PC-9 (cell line): Measurements from ENCODE around the gene FKBP1A. TPM values are rescaled to one million over a fixed set of nuclear protein-coding genes. Genes with fewer than 3 reads are reported as not detected.

Experiments
- BruUV-seq: library from RNA; stranded (reverse); fragments of 400-500 nt; replicated peaks from 2 replicates; lab custom pipeline; 2021; lab: Mats Ljungman, UMichigan
- CTCF ChIA-PET: fragments of 300-600 bp; sonication (Branson Sonifier 250); formaldehyde crosslinking; loops from one replicate; lab custom pipeline; 2022; ENCODE audit warnings: antibody characterized with exemption; lab: Charles Lee
- POLR2A ChIA-PET: fragments of 300-600 bp; sonication (Branson Sonifier 250); formaldehyde crosslinking; loops from one replicate; lab custom pipeline; 2022; ENCODE audit warnings: antibody characterized with exemption; ENCODE audit not compliant: unreplicated experiment; lab: Charles Lee
- DNase-seq, 2 experiments: peaks; one replicate each; pipeline versions ENCODE4 v3.0.0 to v3.0.0-alpha.2; 2015 to 2022; ENCODE audit warnings: mixed read lengths in 1 of 2
- H2AFZ ChIP-seq: fragments of 200-600 bp; sonication (generic); 2 replicates; pipeline ENCODE4 v1.8.1; 2017; ENCODE audit warnings: antibody characterized with exemption
- H3F3A ChIP-seq: fragments of 200-600 bp; sonication (generic); 2 replicates; pipeline ENCODE4 v1.8.1; 2017; ENCODE audit warnings: antibody characterized with exemption, mild to moderate bottlenecking, low read depth; ENCODE audit not compliant: insufficient read depth
- H3K27ac ChIP-seq: fragments of 200-600 bp; sonication (generic); 2 replicates; pipeline ENCODE4 v1.6.1; 2016; ENCODE audit warnings: mixed run types
- H3K27me3 ChIP-seq: fragments of 200-600 bp; sonication (generic); 2 replicates; pipeline ENCODE4 v1.6.1; 2016; ENCODE audit warnings: low read depth, mixed run types; ENCODE audit not compliant: insufficient read depth
- H3K36me3 ChIP-seq: fragments of 200-600 bp; sonication (generic); 2 replicates; pipeline ENCODE4 v1.6.1; 2016; ENCODE audit warnings: low read depth, mixed run types
- H3K4me1 ChIP-seq: fragments of 200-600 bp; sonication (generic); replicated peaks from 2 replicates; pipeline ENCODE4 v1.6.1; 2016; ENCODE audit warnings: mixed run types; ENCODE audit not compliant: insufficient read depth
- H3K4me2 ChIP-seq: fragments of 200-600 bp; sonication (generic); 2 replicates; pipeline ENCODE4 v1.6.1; 2017; ENCODE audit warnings: mixed run types
- H3K4me3 ChIP-seq: fragments of 200-600 bp; sonication (generic); 2 replicates; pipeline ENCODE4 v1.6.1; 2016; ENCODE audit warnings: mixed run types
- H3K79me2 ChIP-seq: fragments of 200-600 bp; sonication (generic); 2 replicates; pipeline ENCODE4 v1.6.1; 2017; ENCODE audit warnings: low read depth, mixed run types
- H3K9me2 ChIP-seq: fragments of 200-600 bp; sonication (generic); 2 replicates; pipeline ENCODE4 v1.8.1; 2017; ENCODE audit warnings: mild to moderate bottlenecking; ENCODE audit not compliant: insufficient read depth
- H3K9me3 ChIP-seq: fragments of 200-600 bp; sonication (generic); 2 replicates; pipeline ENCODE4 v1.8.1; 2016; ENCODE audit warnings: low read depth; ENCODE audit not compliant: insufficient read depth
- H4K20me1 ChIP-seq: fragments of 200-600 bp; sonication (generic); 2 replicates; pipeline ENCODE4 v1.8.1; 2017; ENCODE audit not compliant: insufficient read depth
- CTCF ChIP-seq: fragments of 200-600 bp; sonication (generic); conservative IDR thresholded peaks from 2 replicates; pipeline ENCODE4 v1.6.1; 2017; ENCODE audit warnings: mixed run types, antibody characterized with exemption, mild to moderate bottlenecking, moderate library complexity
- EZH2 ChIP-seq: fragments of 200-600 bp; sonication (generic); IDR thresholded peaks from 2 replicates; pipeline ENCODE4 v1.8.0; 2017; ENCODE audit warnings: antibody characterized with exemption, low read depth
- intact Hi-C: fragments of 100-400 bp; cut with micrococcal nuclease; formaldehyde crosslinking; loops from one replicate; pipeline ENCODE4 v1.10.0; 2022; ENCODE audit not compliant: unreplicated experiment
- total RNA-seq: library from RNA; stranded (reverse); gene quantifications from 2 replicates; pipeline ENCODE4 v1.2.3, GENCODE V29; 2021

FKBP1A gene
- total RNA-seq, 1 experiment from 2014 or later = 320 TPM

- intact Hi-C loops = no loop called here
- no peak for TF ChIP-seq EZH2
- no peak for TF ChIP-seq CTCF
- H3K4me3 ChIP-seq = no peak overlapping the region
- H3K27me3 ChIP-seq = no peaks in the 10 kb centered on the region
- no peak overlapping the region for H2AFZ ChIP-seq
- CTCF ChIA-PET = no interaction called here
- BruUV-seq = no TSS peak
- H3K9me2 ChIP-seq = no peaks in the 10 kb centered on the region
- H3F3A ChIP-seq = peaks cover 8% of the 10 kb centered on the region; the same call in 1 of the 2 replicates
- no peaks in the 10 kb centered on the region for H3K9me3 ChIP-seq
- peaks cover 29% of the 10 kb centered on the region for H3K4me1 ChIP-seq
- peaks cover 100% of the 10 kb centered on the region for H3K79me2 ChIP-seq
- H3K4me2 ChIP-seq = no peak overlapping the region
- POLR2A ChIA-PET = no interaction called here
- no peak overlapping the region for H3K27ac ChIP-seq
- peaks cover 87% of the 10 kb centered on the region for H4K20me1 ChIP-seq
- no peak for DNase-seq
- peaks cover 10% of the 10 kb centered on the region; the same call in 1 of the 2 replicates for H3K36me3 ChIP-seq
These were observed 6.5 kb downstream of the FKBP1A start for GRCh38 chr20:1386323-1386722.

- CTCF ChIA-PET = no interaction called here
- H3K4me2 ChIP-seq = no peak overlapping the region
- H2AFZ ChIP-seq = no peak overlapping the region
- TF ChIP-seq CTCF = no peak
- no peak for TF ChIP-seq EZH2
- H4K20me1 ChIP-seq = peaks cover 89% of the 10 kb centered on the region
- H3K36me3 ChIP-seq = 0 out of 2 replicates have a peak, but pooled peaks cover 7% of the 10 kb centered on the region
- no TSS peak for BruUV-seq
- peaks cover 19% of the 10 kb centered on the region for H3K4me1 ChIP-seq
- no peaks in the 10 kb centered on the region for H3K9me2 ChIP-seq
- H3K4me3 ChIP-seq = no peak overlapping the region
- POLR2A ChIA-PET = interaction anchor here (0.5 to 0.6 kb wide), 2 partner anchors 15 to 405 kb away, joined by 4 to 6 read pairs; no protein-coding TSS in a partner anchor
- peaks cover 14% of the 10 kb centered on the region; the same call in 1 of the 2 replicates for H3F3A ChIP-seq
- no peak for DNase-seq
- H3K9me3 ChIP-seq = no peaks in the 10 kb centered on the region
- no peak overlapping the region for H3K27ac ChIP-seq
- intact Hi-C loops = no loop called here
- H3K79me2 ChIP-seq = peaks cover 100% of the 10 kb centered on the region
- no peaks in the 10 kb centered on the region for H3K27me3 ChIP-seq
These were observed 9.0 kb downstream of the FKBP1A start for GRCh38 chr20:1383623-1384404.

- peaks cover 24% of the 10 kb centered on the region for H3K4me1 ChIP-seq
- no peak for DNase-seq
- H3K27ac ChIP-seq = no peak overlapping the region
- CTCF ChIA-PET = no interaction called here
- 0 out of 2 replicates have a peak, but pooled peaks cover 7% of the 10 kb centered on the region for H3K36me3 ChIP-seq
- H3K9me2 ChIP-seq = no peaks in the 10 kb centered on the region
- POLR2A ChIA-PET = no interaction called here
- H3K27me3 ChIP-seq = no peaks in the 10 kb centered on the region
- peaks cover 100% of the 10 kb centered on the region for H3K79me2 ChIP-seq
- H3K9me3 ChIP-seq = no peaks in the 10 kb centered on the region
- intact Hi-C loops = no loop called here
- no peak overlapping the region for H2AFZ ChIP-seq
- BruUV-seq = no TSS peak
- peaks cover 21% of the 10 kb centered on the region; the same call in 1 of the 2 replicates for H3F3A ChIP-seq
- H3K4me3 ChIP-seq = no peak overlapping the region
- H3K4me2 ChIP-seq = no peak overlapping the region
- peaks cover 88% of the 10 kb centered on the region for H4K20me1 ChIP-seq
- no peak for TF ChIP-seq CTCF
- no peak for TF ChIP-seq EZH2
These were observed 10.2 kb downstream of the FKBP1A start for GRCh38 chr20:1382670-1383069.
